Vagina (tissue), 2 donors: ENCODE measurements around the gene GP1BA.

Experiments used
- CTCF ChIP-seq, 3 experiments: fragments of 450-650 bp in 2 of 3; fragments of 200-600 bp in 1 of 3; sonication (generic) in 1 of 3; IDR thresholded peaks; one replicate each; pipeline ENCODE4 v1.5.1; 2017 to 2019; ENCODE audit warnings: antibody characterized with exemption in 3 of 3, mild to moderate bottlenecking in 2 of 3, moderate library complexity in 2 of 3
- POLR2A ChIP-seq, 2 donors: fragments of 450-650 bp; IDR thresholded peaks; one replicate each; pipeline ENCODE4 v1.6.1; 2017; ENCODE audit warnings: antibody characterized with exemption in 2 of 2, mild to moderate bottlenecking in 2 of 2, moderate library complexity in 2 of 2
- POLR2AphosphoS5 ChIP-seq, 2 donors: sonication (generic); formaldehyde crosslinking; IDR thresholded peaks; one replicate each; pipeline ENCODE4 v1.9.0; 2017; ENCODE audit warnings: antibody characterized with exemption in 2 of 2, mild to moderate bottlenecking in 2 of 2, low read depth in 1 of 2; ENCODE audit not compliant: insufficient read depth in 1 of 2

- TF ChIP-seq POLR2AphosphoS5 (IDR thresholded peaks at IDR 0.05; ENCODE audit: insufficient read depth in 1 of 2, low read depth in 1 of 2) (no peak), POLR2A (IDR thresholded peaks at IDR 0.05) (no peak), CTCF (IDR thresholded peaks at IDR 0.05) (no peak)
Observed at GRCh38 chr17:4913994-4914393, 18.1 kb upstream of the GP1BA start.
